ENCODE measurements around the gene IGLL1.

DNA sequence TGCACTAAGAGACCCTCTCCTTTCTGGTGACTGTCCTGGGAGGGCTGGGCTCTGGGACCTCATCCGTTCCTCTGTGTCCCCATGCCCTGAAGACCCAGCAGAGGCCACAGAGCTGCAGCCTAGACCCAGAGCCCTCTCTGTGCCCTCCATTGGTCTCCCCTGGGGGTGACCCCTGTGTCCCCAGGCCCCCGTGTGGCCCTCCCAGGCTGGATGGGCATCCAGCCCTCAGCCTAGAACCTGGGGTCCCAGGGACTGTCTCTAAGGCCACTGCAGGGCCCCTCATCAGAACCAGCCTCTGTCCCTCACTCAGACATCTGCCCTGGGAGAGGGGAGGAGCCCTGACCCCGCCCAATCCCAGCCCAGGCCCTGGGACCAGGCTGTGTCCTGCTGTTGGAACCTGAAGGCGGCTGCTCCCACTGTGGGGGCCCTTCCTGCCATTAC is 5.7 kb downstream of the IGLL1 start:
- TF ChIP-seq CTCF (IDR thresholded peaks at IDR 0.05), result no peak
- no peak for TF ChIP-seq POLR2A (IDR thresholded peaks at IDR 0.05)

Data from testis (tissue), 2 donors.